Gastroesophageal sphincter (tissue), 3 donors: ENCODE results near the gene RALGPS1.

ENCODE experiments used
- EP300 ChIP-seq: sonication (generic); formaldehyde crosslinking; IDR thresholded peaks from one replicate; pipeline ENCODE4 v1.6.1; 2017; ENCODE audit warnings: antibody characterized with exemption, mild to moderate bottlenecking
- POLR2A ChIP-seq, 2 donors: fragments of 450-650 bp; IDR thresholded peaks; one replicate each; pipeline ENCODE4 v1.6.1; 2017; ENCODE audit warnings: antibody characterized with exemption in 2 of 2, mild to moderate bottlenecking in 2 of 2, moderate library complexity in 1 of 2
- TF ChIP-seq, protein P1 (sequence below), 4 experiments: fragments of 200-600 bp in 2 of 4; fragments of 450-650 bp in 2 of 4; sonication (generic) in 1 of 4; IDR thresholded peaks; one replicate each; pipeline ENCODE4 v1.5.1; 2017 to 2019; ENCODE audit warnings: antibody characterized with exemption in 4 of 4, mild to moderate bottlenecking in 2 of 4, moderate library complexity in 2 of 4

DNA sequence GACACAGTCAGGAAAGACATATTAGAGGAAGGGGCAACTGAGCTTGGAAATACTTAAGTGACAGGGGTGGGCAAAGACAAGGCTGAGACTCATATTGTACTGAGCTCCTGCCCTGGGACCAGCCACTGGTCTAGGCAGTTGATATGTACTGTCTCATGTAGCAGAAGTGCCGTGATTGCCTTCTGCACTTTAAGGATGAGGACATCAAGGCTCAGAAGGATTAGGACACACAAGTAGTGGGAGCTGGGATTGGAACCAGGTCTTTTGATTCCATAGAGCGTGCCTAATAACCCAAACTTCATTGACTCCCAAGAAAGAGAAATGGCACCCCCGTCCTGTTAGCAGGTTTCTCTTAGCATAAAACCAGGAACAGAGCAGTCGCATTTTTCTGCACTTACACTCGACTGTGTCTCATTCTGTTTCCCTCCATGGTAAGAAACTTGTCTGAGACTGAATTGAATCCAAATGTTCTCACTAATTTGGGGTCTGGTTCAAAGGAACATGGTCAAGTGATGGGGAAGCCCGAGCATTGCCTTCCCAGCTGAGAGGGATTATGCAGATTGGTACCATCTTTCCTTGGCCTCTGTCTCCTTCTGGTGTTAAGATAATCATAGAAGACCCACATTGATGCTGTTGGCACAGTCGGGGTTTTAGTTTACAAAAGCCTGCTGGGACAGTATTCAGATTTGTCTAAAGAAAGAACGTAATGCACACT, 137.5 kb downstream of the RALGPS1 start:
- TF ChIP-seq, protein P1, sequence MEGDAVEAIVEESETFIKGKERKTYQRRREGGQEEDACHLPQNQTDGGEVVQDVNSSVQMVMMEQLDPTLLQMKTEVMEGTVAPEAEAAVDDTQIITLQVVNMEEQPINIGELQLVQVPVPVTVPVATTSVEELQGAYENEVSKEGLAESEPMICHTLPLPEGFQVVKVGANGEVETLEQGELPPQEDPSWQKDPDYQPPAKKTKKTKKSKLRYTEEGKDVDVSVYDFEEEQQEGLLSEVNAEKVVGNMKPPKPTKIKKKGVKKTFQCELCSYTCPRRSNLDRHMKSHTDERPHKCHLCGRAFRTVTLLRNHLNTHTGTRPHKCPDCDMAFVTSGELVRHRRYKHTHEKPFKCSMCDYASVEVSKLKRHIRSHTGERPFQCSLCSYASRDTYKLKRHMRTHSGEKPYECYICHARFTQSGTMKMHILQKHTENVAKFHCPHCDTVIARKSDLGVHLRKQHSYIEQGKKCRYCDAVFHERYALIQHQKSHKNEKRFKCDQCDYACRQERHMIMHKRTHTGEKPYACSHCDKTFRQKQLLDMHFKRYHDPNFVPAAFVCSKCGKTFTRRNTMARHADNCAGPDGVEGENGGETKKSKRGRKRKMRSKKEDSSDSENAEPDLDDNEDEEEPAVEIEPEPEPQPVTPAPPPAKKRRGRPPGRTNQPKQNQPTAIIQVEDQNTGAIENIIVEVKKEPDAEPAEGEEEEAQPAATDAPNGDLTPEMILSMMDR (IDR thresholded peaks at IDR 0.05), result no peak
- no peak for TF ChIP-seq POLR2A (IDR thresholded peaks at IDR 0.05)
- no peak for TF ChIP-seq EP300
